Vagina (tissue), 2 donors: Measurements from ENCODE around the gene TXK.

Source experiments
- CTCF ChIP-seq, 3 experiments: fragments of 450-650 bp in 2 of 3; fragments of 200-600 bp in 1 of 3; sonication (generic) in 1 of 3; IDR thresholded peaks; one replicate each; pipeline ENCODE4 v1.5.1; 2017 to 2019; ENCODE audit warnings: antibody characterized with exemption in 3 of 3, mild to moderate bottlenecking in 2 of 3, moderate library complexity in 2 of 3
- POLR2A ChIP-seq, 2 donors: fragments of 450-650 bp; IDR thresholded peaks; one replicate each; pipeline ENCODE4 v1.6.1; 2017; ENCODE audit warnings: antibody characterized with exemption in 2 of 2, mild to moderate bottlenecking in 2 of 2, moderate library complexity in 2 of 2
- POLR2AphosphoS5 ChIP-seq, 2 donors: sonication (generic); formaldehyde crosslinking; IDR thresholded peaks; one replicate each; pipeline ENCODE4 v1.9.0; 2017; ENCODE audit warnings: antibody characterized with exemption in 2 of 2, mild to moderate bottlenecking in 2 of 2, low read depth in 1 of 2; ENCODE audit not compliant: insufficient read depth in 1 of 2

GRCh38 chr4:48133669-48134068 is 381 bp downstream of the TXK start:
- no peak for TF ChIP-seq POLR2A (IDR thresholded peaks at IDR 0.05)
- TF ChIP-seq CTCF (IDR thresholded peaks at IDR 0.05), result no peak
- TF ChIP-seq POLR2AphosphoS5 (IDR thresholded peaks at IDR 0.05; ENCODE audit: insufficient read depth in 1 of 2, low read depth in 1 of 2), result no peak
